ENCODE results near the gene FAM111A.

The FAM111A gene

GRCh38 chr11:59201353-59201752, 58.7 kb downstream of the FAM111A start:
- DNase-seq: no peak

All from 8988T (cell line).